ENCODE data around the gene KIF12.

The KIF12 gene

DNA sequence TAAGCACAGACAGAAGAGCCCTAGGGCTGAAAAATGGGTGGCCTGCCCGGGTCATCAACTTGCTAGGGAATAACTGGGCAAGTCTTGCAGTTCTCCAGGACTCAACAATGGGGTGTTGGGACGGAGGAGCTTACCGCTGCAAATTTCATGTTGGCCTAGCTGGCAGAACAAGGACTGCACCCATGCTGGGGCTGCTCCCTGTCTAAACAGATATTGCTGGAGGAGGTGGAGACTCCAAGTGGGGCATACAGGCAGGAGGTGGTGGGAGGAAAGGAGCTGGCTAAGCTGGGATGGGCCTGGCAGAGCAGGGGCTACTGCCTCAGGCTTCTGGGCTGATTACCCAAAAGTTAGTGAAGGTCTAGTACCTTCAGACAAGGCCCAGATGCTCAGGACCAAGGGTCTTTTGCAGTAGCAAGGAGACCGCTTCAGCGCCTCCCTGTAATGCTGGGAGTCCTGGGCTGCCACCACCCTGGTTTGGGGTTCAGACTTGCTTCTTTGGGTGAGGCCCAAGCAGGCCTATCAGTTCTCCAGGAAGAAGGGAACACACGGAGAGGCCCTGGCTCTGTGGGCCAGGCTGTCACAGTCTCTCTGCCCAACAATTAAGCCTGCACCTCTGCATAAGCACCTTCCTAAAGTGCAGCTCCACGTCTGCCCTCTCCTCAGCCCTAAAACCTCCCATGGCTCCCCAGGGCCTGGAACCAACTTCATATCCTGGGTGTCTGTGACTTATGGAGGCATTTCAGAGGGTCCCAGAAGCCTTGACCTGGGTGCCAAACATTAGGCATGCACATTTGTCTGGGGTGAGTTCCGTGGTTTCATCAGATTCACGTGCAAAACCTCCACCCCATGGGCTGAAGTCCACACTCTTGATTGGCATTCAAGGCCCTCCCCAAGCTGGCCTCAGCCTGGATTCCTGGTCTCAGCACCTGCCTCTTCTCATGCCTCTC is 24.2 kb upstream of the KIF12 start:
- DNase-seq: no peak

DNA sequence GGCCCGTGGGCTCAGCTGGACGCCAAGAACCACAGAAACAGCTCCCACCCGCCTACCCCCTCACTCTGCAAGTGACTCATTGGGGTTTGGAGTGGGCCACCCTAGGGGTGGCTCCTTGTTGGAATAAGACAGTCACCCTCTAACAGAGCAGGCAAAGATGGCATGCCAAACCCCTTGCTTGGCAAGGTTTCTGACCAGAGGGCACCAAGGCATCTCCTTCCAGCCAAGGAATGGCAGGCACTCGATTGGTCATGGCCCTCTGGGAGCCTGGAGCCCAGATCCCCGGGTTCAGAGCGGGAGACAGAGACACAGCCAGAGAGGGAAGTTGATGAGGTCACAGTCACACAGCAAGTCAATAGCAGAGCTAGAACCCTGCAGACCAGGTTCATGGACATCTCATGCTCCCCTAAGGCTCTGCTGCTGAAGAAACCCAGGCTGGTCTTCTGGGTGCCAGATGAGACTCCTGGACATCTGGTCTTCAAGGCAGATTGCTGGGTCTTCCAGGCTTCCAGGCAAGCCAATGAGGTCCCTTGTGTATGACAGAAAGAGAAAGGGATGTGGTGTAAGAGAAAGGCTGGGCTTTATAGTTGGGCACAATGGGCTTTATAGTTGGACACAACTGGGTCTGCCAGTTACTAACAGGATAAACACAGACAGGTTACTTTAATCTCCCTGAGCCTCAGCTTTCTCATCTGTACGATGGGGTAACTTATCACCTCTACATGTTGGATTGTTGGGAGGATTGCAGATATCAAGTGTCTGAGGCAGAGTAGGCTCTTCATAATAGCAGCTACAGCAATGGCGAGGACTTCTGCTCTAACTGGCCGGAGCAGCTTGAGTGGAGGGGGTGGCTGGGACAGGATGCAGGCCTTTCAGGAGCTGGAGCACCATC is 23.3 kb upstream of the KIF12 start:
- peak; percentile 34 for DNase-seq

DNA sequence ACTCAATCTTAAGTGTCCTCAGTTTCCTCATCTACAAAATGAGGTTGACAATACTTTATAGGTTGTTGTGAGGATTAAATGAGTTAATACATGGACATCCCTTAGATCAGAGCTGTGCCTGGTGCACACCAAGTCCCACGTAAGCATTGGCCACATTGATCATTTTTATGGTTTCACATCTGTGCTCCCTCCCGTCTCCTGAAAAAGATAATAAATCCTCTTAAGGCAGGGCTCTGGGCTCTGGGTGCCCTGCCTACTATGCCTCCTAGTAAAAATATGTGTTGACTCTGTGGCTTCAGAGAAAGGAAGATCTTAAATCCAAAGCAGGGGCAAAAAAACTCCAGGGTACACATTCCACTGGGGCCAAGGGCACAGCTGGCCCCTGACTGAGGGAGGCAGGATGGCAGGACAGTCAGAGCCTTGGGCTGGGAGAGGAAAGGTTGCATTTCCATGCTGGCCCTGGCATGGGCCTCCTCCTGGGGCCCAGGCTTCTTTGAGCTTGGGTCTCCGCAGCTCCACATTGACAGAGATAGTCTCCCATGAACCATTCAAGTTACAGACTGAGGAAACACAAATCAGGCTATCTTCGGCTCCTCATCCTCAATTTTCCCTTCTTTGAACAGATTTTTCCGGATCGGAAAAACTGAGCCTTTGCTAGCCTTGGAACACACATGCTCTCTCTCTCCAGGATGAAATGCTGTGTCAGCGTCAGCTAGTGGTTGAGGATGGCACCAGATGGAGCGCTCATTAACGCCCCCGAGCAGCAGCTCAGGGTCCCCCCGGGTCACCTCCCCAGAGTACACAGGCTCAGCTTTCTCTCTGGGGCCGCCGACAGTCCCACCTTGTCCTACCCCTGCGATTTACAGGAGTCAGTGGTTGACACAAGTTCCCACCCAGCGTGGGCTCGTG is 22.4 kb upstream of the KIF12 start:
- peak; percentile 95 for DNase-seq

GRCh38 chr9:114120192-114121014 is 21.3 kb upstream of the KIF12 start:
- DNase-seq: no peak

- no peak for DNase-seq
Measured at GRCh38 chr9:114119242-114120191, 20.4 kb upstream of the KIF12 start.

- no peak for DNase-seq
Measured at GRCh38 chr9:114117996-114118830, 19.1 kb upstream of the KIF12 start.

DNA sequence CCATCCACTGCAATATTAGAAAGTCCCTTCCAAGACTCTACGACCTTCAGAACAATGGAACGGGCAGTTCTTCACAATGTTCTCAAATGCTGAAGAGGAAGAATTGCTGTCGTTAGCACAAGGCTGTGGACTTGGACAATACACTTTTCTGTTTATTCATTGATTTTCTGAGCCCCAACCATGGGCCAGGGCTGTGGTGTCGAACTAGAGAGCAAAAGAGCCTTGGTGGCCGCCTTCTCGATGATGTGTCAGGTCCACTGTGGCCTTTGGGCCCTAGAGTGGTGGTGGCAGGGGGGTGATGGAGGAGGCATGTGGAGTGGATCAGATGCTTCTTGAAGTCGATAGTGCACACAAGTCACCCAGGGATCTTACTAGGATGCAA is 18.5 kb upstream of the KIF12 start:
- DNase-seq: no peak

DNA sequence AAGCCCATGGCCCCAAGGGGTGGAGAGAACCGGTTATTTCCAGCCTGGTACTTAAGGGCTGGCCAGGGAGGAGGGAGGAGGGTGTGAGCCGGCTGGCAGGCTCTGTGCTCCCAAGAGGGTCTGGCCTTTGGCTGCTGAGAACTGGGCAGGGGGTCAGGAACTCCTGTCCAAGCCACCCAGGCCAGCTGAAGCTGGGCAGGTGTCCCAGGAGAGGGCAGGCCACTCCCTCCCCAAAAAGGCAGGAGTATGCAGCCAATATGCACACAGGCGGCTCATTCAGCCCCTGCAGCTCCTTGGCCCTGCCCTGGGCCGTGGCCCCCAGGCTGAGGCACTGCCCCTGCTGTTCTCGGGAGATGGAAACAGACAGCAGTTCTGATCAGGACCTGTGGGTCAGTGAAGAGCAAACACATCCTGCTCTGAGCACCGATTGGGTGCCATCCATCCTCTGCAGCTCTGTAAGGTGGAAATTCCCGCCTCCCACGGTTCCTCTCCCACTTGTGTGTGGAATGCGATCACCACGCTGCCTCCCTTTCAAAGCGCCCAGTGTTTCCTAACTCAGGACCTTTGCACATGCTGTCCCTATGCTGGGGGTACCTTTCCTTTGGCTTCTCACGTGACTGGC is 17.1 kb upstream of the KIF12 start:
- DNase-seq: no peak

DNA sequence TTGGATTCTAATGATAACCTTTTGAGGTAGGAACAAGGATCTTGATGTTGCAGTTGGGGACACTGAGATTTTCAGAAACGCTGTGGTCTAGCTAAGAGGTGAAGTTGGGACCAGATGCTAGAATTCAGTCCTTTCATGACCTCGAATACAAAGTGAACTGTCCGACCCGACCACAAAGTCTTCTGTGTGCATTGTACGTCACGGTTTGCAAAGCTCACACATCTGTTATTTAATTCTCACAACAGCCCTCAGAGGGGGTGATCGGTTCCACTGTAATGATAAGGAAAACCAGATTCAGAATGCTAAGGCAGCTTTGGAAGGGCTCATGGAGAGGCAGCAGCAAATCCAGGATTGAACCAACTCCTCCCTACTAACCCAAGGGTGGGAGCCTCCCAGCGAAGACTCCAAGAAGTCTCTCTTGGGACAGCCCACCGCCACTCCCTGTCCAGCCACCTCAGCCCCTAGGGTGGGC is 16.6 kb upstream of the KIF12 start:
- DNase-seq: peak; percentile 76

DNA sequence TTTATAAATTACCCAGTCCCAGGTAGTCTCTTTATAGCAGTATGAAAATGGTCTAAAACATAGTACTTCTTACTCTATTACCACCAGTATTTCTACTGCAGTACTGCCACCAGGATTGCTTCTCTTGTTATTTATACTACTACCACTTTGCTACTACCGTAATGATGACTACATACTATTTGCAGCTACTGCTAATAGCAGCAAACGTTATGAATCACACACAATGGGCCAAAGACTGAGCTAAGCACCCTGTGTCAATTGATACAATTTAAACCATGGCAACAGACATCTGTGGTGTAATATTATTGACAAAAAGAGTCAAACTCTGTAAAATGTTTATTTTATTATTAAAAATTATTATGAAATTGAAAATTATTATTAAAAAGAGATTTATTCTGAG is 15.3 kb upstream of the KIF12 start:
- DNase-seq: no peak

- peak; percentile 67 for DNase-seq
Measured at GRCh38 chr9:114112778-114113584, 13.9 kb upstream of the KIF12 start.

DNA sequence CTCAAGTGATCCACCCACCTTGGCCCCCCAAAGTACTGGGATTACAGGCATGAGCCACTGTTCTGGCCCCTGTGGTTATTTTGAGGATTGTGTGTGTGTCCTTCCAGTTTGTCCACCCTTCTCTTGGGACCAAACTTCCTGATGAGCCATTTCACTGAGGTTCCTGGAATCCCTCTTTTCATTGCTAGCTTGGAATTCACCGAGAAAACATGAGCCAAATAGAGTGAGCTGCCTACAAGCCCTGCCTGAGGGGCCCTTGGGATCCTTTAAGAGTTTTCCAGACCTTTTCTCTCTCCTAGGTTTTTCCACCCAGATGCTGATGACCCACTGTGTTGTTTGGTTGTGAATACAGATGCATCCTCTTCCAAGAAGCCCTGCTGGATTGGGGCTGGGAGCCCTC is 13.2 kb upstream of the KIF12 start:
- no peak for DNase-seq

GRCh38 chr9:114110180-114110579 is 11.1 kb upstream of the KIF12 start:
- no peak for DNase-seq

- no peak for DNase-seq
Measured at GRCh38 chr9:114109124-114109523, 10.0 kb upstream of the KIF12 start.

DNA sequence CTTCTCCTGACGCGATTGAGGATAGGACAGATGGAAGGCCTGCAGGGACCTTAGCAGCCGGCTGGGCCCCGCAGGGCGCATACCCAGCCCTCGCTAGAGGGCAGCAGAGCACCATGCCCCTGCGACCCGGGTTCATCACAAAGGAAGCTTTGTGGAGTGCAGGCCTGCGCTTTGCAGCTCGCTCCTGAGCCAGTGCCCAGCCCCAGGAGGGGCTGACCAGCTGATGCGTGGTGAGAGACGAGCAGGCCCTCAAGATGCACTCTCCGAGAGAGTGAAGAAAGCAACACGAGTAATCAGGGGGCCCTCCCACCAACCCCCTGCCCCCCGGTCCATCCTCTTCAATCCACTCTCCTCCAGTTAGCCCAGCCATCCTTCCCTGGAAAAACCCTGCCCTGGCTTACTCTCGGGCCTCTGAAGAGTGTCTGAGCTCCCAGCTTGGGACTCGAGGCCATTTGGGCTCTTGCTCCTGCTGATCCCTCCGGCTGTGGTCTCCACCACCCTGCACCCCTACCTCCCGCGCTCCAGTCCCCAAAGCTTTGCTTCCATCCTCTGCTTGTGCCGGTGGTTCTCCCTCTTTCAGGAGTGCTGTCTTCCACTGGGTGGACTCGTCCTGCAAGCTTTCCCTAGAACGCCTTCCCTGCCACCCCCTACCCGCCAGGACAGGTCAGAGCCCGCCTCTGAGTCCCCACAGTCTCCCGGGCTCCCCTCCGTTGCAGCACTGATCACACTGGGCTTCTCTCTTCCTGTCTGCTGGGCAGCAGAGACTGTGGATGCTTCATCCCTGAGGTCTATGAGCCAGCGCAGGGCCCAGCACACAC is 9.1 kb upstream of the KIF12 start:
- DNase-seq: peak; percentile 94

- DNase-seq: no peak
Measured at GRCh38 chr9:114107286-114108001, 8.4 kb upstream of the KIF12 start.

- DNase-seq: no peak
Measured at GRCh38 chr9:114105236-114105635, 6.1 kb upstream of the KIF12 start.

Data from NCI-H82 (cell line).